Measurements from ENCODE around the gene SPAG7.

Gene SPAG7

GRCh38 chr17:4997302-4998026, 29.8 kb upstream of the SPAG7 start, which contains the start of the genes INCA1 and KIF1C:
INCA1 (minus strand) TSS chr17:4997522; CDS start chr17:4994437, 3,085 bp downstream.
KIF1C (plus strand) TSS chr17:4997950; CDS start chr17:5000247, 2,297 bp downstream.
- no peaks in the 10 kb centered on the region for H3K9me3 ChIP-seq (ENCODE audit: control insufficient read depth, low read depth, low read length)
- H3K27me3 ChIP-seq (ENCODE audit: control insufficient read depth, insufficient read depth, low read length) = peaks cover 18% of the 10 kb centered on the region
- H3K36me3 ChIP-seq (ENCODE audit: control insufficient read depth, low read depth, low read length) = peaks cover 15% of the 10 kb centered on the region
- peak within 1 kb of the TSS; percentile 87 for H3K4me3 ChIP-seq (ENCODE audit: low read length)
- peaks cover 16% of the 10 kb centered on the region for H3K4me1 ChIP-seq (ENCODE audit: control insufficient read depth, low read depth, low read length)
- H3K9ac ChIP-seq (ENCODE audit: low read length) = peak within 1 kb of the TSS; percentile 68
- no peak within 1 kb of the TSS for H3K27ac ChIP-seq (ENCODE audit: low read length)

- Histone ChIP-seq H3K27ac (ENCODE audit: low read length) (no peak overlapping the region), H3K4me3 (ENCODE audit: low read length) (no peak overlapping the region), H3K36me3 (ENCODE audit: control insufficient read depth, low read depth, low read length) (no peaks in the 10 kb centered on the region)
Observed at GRCh38 chr17:4994081-4994595, 26.5 kb upstream of the SPAG7 start.

GRCh38 chr17:4987767-4988567, 20.4 kb upstream of the SPAG7 start:
- H3K27ac ChIP-seq (ENCODE audit: low read length) = no peak overlapping the region
- no peak overlapping the region for H3K9ac ChIP-seq (ENCODE audit: low read length)
- H3K4me3 ChIP-seq (ENCODE audit: low read length) = peak overlapping the region; percentile 64
- peaks cover 6% of the 10 kb centered on the region for H3K4me1 ChIP-seq (ENCODE audit: control insufficient read depth, low read depth, low read length)
- peaks cover 30% of the 10 kb centered on the region for H3K27me3 ChIP-seq (ENCODE audit: control insufficient read depth, insufficient read depth, low read length)
- H3K9me3 ChIP-seq (ENCODE audit: control insufficient read depth, low read depth, low read length) = no peaks in the 10 kb centered on the region
- H3K36me3 ChIP-seq (ENCODE audit: control insufficient read depth, low read depth, low read length) = no peaks in the 10 kb centered on the region

More at GRCh38 chr17:4994081-4994595, 26.5 kb upstream of the SPAG7 start:
- H3K4me1 ChIP-seq (ENCODE audit: control insufficient read depth, low read depth, low read length) = peaks cover 6% of the 10 kb centered on the region
- no peaks in the 10 kb centered on the region for H3K9me3 ChIP-seq (ENCODE audit: control insufficient read depth, low read depth, low read length)
- no peak overlapping the region for H3K9ac ChIP-seq (ENCODE audit: low read length)
- H3K27me3 ChIP-seq (ENCODE audit: control insufficient read depth, insufficient read depth, low read length) = peaks cover 24% of the 10 kb centered on the region

- no peaks in the 10 kb centered on the region for H3K36me3 ChIP-seq (ENCODE audit: control insufficient read depth, low read depth, low read length)
- H3K4me3 ChIP-seq (ENCODE audit: low read length) = peak within 1 kb of the TSS; percentile 64
- no peak within 1 kb of the TSS for H3K9ac ChIP-seq (ENCODE audit: low read length)
- no peak within 1 kb of the TSS for H3K27ac ChIP-seq (ENCODE audit: low read length)
- no peaks in the 10 kb centered on the region for H3K9me3 ChIP-seq (ENCODE audit: control insufficient read depth, low read depth, low read length)
- H3K4me1 ChIP-seq (ENCODE audit: control insufficient read depth, low read depth, low read length) = peaks cover 6% of the 10 kb centered on the region
- peaks cover 34% of the 10 kb centered on the region for H3K27me3 ChIP-seq (ENCODE audit: control insufficient read depth, insufficient read depth, low read length)
Observed at GRCh38 chr17:4986951-4987766, 19.5 kb upstream of the SPAG7 start, which contains the start of gene CAMTA2. CAMTA2 (minus strand) TSS chr17:4987675; CDS start chr17:4986222, 1,453 bp downstream.

- Histone ChIP-seq H3K4me3 (ENCODE audit: low read length) (peak overlapping the region; percentile 64), H3K27me3 (ENCODE audit: control insufficient read depth, insufficient read depth, low read length) (peaks cover 34% of the 10 kb centered on the region), H3K4me1 (ENCODE audit: control insufficient read depth, low read depth, low read length) (peaks cover 6% of the 10 kb centered on the region), H3K27ac (ENCODE audit: low read length) (no peak overlapping the region), H3K9ac (ENCODE audit: low read length) (no peak overlapping the region), H3K9me3 (ENCODE audit: control insufficient read depth, low read depth, low read length) (no peaks in the 10 kb centered on the region), H3K36me3 (ENCODE audit: control insufficient read depth, low read depth, low read length) (no peaks in the 10 kb centered on the region)
Observed at GRCh38 chr17:4986403-4986802, 18.8 kb upstream of the SPAG7 start.

- H3K4me3 ChIP-seq (ENCODE audit: low read length) = no peak overlapping the region
- H3K27me3 ChIP-seq (ENCODE audit: control insufficient read depth, insufficient read depth, low read length) = peaks cover 33% of the 10 kb centered on the region
- peaks cover 4% of the 10 kb centered on the region for H3K4me1 ChIP-seq (ENCODE audit: control insufficient read depth, low read depth, low read length)
- no peak overlapping the region for H3K9ac ChIP-seq (ENCODE audit: low read length)
- no peaks in the 10 kb centered on the region for H3K36me3 ChIP-seq (ENCODE audit: control insufficient read depth, low read depth, low read length)
- H3K27ac ChIP-seq (ENCODE audit: low read length) = no peak overlapping the region
- H3K9me3 ChIP-seq (ENCODE audit: control insufficient read depth, low read depth, low read length) = no peaks in the 10 kb centered on the region
Observed at GRCh38 chr17:4982305-4982704, 14.7 kb upstream of the SPAG7 start.

DNA sequence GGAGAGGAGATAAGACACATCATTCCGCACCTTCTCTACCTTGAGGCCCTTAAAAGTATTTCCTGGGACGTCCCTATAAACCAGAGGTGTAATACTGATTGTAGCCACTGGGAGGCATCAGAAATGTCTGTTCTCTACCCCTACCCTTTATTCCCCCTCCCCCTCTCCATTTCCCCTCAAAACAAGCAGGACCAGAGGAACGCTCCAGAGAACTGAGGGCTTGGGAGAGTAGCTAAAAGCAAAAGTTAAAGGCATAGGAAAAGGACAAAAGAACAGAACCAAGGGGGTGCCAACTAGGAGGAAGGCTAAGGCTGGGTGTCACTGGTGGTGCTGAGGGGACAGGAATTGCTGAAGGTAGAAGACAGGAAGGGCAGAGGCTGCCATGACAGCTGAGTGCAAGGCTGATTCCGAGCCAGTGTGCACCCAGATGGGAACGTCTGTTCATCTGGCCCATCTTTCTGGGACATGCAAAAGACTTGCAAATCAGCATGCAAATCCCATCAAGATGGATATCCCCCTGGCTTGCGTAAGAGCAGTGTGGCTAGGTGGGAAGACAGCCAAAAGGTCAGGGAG, 13.1 kb upstream of the SPAG7 start:
- no peaks in the 10 kb centered on the region for H3K36me3 ChIP-seq (ENCODE audit: control insufficient read depth, low read depth, low read length)
- peaks cover 38% of the 10 kb centered on the region for H3K27me3 ChIP-seq (ENCODE audit: control insufficient read depth, insufficient read depth, low read length)
- no peak overlapping the region for H3K27ac ChIP-seq (ENCODE audit: low read length)
- H3K4me3 ChIP-seq (ENCODE audit: low read length) = no peak overlapping the region
- H3K4me1 ChIP-seq (ENCODE audit: control insufficient read depth, low read depth, low read length) = peaks cover 4% of the 10 kb centered on the region
- H3K9ac ChIP-seq (ENCODE audit: low read length) = no peak overlapping the region
- no peaks in the 10 kb centered on the region for H3K9me3 ChIP-seq (ENCODE audit: control insufficient read depth, low read depth, low read length)

DNA sequence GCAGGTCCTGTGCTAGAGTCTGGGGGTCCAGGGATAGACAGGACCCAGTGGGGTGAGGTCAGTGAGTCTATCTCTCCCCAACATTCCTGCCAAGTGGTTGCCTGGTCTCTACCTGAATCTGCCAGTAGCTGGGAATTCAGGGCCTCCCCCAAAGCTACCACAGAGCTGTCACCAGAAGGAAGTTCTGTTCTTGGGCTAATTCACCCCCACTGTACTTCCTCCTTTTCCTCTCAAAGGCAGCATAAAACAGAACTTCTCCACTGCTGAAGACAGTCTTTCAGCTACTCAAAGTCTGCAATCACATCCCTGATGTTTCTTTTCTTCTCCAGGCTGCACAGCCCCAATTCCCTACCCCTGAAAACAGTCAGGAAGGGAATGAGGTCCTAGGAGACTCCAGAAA, 11.1 kb upstream of the SPAG7 start:
- Histone ChIP-seq H3K36me3 (ENCODE audit: control insufficient read depth, low read depth, low read length) (no peaks in the 10 kb centered on the region), H3K4me1 (ENCODE audit: control insufficient read depth, low read depth, low read length) (peaks cover 4% of the 10 kb centered on the region), H3K9me3 (ENCODE audit: control insufficient read depth, low read depth, low read length) (no peaks in the 10 kb centered on the region), H3K9ac (ENCODE audit: low read length) (no peak overlapping the region), H3K4me3 (ENCODE audit: low read length) (no peak overlapping the region), H3K27ac (ENCODE audit: low read length) (no peak overlapping the region), H3K27me3 (ENCODE audit: control insufficient read depth, insufficient read depth, low read length) (peaks cover 55% of the 10 kb centered on the region)

GRCh38 chr17:4974115-4974670, 6.6 kb upstream of the SPAG7 start:
- peaks cover 4% of the 10 kb centered on the region for H3K36me3 ChIP-seq (ENCODE audit: control insufficient read depth, low read depth, low read length)
- no peak overlapping the region for H3K9ac ChIP-seq (ENCODE audit: low read length)

DNA sequence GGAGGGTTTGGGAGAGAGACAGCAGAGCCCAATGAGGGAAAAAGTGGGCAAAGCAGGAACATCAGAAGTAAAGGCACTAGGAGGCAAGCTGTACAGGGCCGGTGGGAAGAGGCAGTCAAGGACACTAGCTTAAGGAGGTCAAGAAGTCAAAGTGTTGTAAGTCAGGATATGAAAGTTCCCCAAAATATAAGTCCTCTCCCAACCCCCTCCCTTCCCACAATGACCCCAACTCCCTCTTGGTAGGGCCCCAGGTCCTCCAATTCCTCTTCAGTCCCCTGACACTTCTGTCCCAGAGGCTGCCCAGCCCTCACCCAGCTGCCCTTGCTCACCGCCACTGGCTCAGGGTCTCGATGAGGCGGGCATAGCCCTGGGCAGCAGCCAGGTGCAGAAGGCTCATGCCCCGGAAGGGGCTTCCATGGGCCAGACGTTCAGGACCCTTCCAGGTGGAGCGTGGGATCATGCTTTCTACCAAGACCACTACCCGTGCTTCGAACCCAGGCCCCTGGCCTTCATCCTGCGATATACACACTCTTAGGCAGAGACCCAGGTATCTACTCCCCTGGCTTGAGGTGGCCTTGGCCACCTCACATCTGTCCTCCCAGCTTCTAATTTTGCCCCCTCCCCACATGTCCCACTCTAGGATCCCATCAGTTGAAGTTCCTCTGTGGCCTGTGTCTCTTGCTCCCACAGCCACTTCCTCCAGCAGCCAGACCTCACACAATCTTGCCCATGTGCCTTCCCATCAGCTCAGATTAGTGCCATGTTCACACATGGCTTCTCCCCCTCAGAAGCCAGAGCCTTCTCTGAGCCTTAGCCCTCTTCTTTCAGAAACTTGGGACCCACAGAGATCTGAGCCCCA, 5.9 kb upstream of the SPAG7 start:
- Histone ChIP-seq H3K4me1 (ENCODE audit: control insufficient read depth, low read depth, low read length) (peaks cover 10% of the 10 kb centered on the region), H3K9ac (ENCODE audit: low read length) (no peak overlapping the region), H3K9me3 (ENCODE audit: control insufficient read depth, low read depth, low read length) (no peaks in the 10 kb centered on the region), H3K27me3 (ENCODE audit: control insufficient read depth, insufficient read depth, low read length) (peaks cover 66% of the 10 kb centered on the region), H3K27ac (ENCODE audit: low read length) (no peak overlapping the region), H3K4me3 (ENCODE audit: low read length) (no peak overlapping the region), H3K36me3 (ENCODE audit: control insufficient read depth, low read depth, low read length) (peaks cover 4% of the 10 kb centered on the region)

More at GRCh38 chr17:4974115-4974670, 6.6 kb upstream of the SPAG7 start:
- no peak overlapping the region for H3K4me3 ChIP-seq (ENCODE audit: low read length)
- no peaks in the 10 kb centered on the region for H3K9me3 ChIP-seq (ENCODE audit: control insufficient read depth, low read depth, low read length)
- H3K27me3 ChIP-seq (ENCODE audit: control insufficient read depth, insufficient read depth, low read length) = peaks cover 71% of the 10 kb centered on the region
- H3K4me1 ChIP-seq (ENCODE audit: control insufficient read depth, low read depth, low read length) = peaks cover 10% of the 10 kb centered on the region
- H3K27ac ChIP-seq (ENCODE audit: low read length) = no peak overlapping the region

All from iPS-18a (cell line).